Nephron (organoid): ENCODE data around the gene ABCG4.

Experiments used
- H3K27ac Mint-ChIP-seq, 3 experiments: 2 replicates each; pipeline ENCODE4 v1.8.0; 2020; ENCODE audit warnings: mixed read lengths in 3 of 3, mild to moderate bottlenecking in 2 of 3, moderate library complexity in 1 of 3
- H3K27me3 Mint-ChIP-seq: 2 replicates; pipeline ENCODE4 v1.8.0; 2021; ENCODE audit warnings: low read depth, mild to moderate bottlenecking, moderate library complexity, mixed read lengths
- H3K36me3 Mint-ChIP-seq: 2 replicates; pipeline ENCODE4 v1.8.0; 2020; ENCODE audit warnings: low read depth, mixed read lengths
- H3K4me1 Mint-ChIP-seq: 2 replicates; pipeline ENCODE4 v1.8.0; 2020; ENCODE audit warnings: mixed read lengths
- H3K4me3 Mint-ChIP-seq, 3 experiments: 2 replicates each; pipeline ENCODE4 v1.8.0; 2020; ENCODE audit warnings: mild to moderate bottlenecking in 3 of 3, mixed read lengths in 3 of 3, moderate library complexity in 2 of 3
- H3K9me3 Mint-ChIP-seq: 2 replicates; pipeline ENCODE4 v1.8.0; 2020; ENCODE audit warnings: mixed read lengths
- CTCF ChIP-seq, 3 experiments: fragments of 200-600 bp; sonication (generic); IDR thresholded peaks; one replicate each; pipeline ENCODE4 v1.5.0; 2021; ENCODE audit warnings: antibody characterized with exemption in 3 of 3; ENCODE audit not compliant: unreplicated experiment in 3 of 3

Gene ABCG4

GRCh38 chr11:119115484-119116234 is 33.2 kb upstream of the ABCG4 start:
- Mint-ChIP-seq H3K27me3 (no peaks in the 10 kb centered on the region), H3K4me1 (peaks cover 6% of the 10 kb centered on the region), H3K9me3 (no peaks in the 10 kb centered on the region), H3K4me3 (no peak overlapping the region), H3K27ac (no peak overlapping the region), H3K36me3 (peaks cover 21% of the 10 kb centered on the region)
- TF ChIP-seq CTCF (IDR thresholded peaks at IDR 0.05; ENCODE audit: unreplicated experiment in 3 of 3), result no peak

- Mint-ChIP-seq H3K9me3 (no peaks in the 10 kb centered on the region), H3K27me3 (no peaks in the 10 kb centered on the region), H3K4me1 (peaks cover 9% of the 10 kb centered on the region), H3K36me3 (peaks cover 21% of the 10 kb centered on the region), H3K4me3 (no peak overlapping the region), H3K27ac (no peak overlapping the region)
- TF ChIP-seq CTCF (IDR thresholded peaks at IDR 0.05; ENCODE audit: unreplicated experiment in 3 of 3), result no peak
These were observed 32.6 kb upstream of the ABCG4 start for GRCh38 chr11:119116235-119116594.

- peaks cover 17% of the 10 kb centered on the region for H3K36me3 Mint-ChIP-seq
- H3K27ac Mint-ChIP-seq, result no peak overlapping the region
- peaks cover 9% of the 10 kb centered on the region for H3K4me1 Mint-ChIP-seq
- H3K27me3 Mint-ChIP-seq, result no peaks in the 10 kb centered on the region
- no peak for TF ChIP-seq CTCF (IDR thresholded peaks at IDR 0.05; ENCODE audit: unreplicated experiment in 3 of 3)
- no peaks in the 10 kb centered on the region for H3K9me3 Mint-ChIP-seq
- H3K4me3 Mint-ChIP-seq, result no peak overlapping the region
These were observed 32.3 kb upstream of the ABCG4 start for GRCh38 chr11:119116601-119117000.

GRCh38 chr11:119117004-119117706 is 31.7 kb upstream of the ABCG4 start:
- H3K9me3 Mint-ChIP-seq, result no peaks in the 10 kb centered on the region
- peaks cover 13% of the 10 kb centered on the region for H3K4me1 Mint-ChIP-seq
- H3K27me3 Mint-ChIP-seq, result no peaks in the 10 kb centered on the region
- TF ChIP-seq CTCF (IDR thresholded peaks at IDR 0.05; ENCODE audit: unreplicated experiment in 3 of 3), result no peak
- no peak overlapping the region for H3K4me3 Mint-ChIP-seq
- no peak overlapping the region for H3K27ac Mint-ChIP-seq
- H3K36me3 Mint-ChIP-seq, result peaks cover 13% of the 10 kb centered on the region

- no peak for TF ChIP-seq CTCF (IDR thresholded peaks at IDR 0.05; ENCODE audit: unreplicated experiment in 3 of 3)
- Mint-ChIP-seq H3K4me3 (no peak overlapping the region), H3K27me3 (no peaks in the 10 kb centered on the region), H3K9me3 (no peaks in the 10 kb centered on the region), H3K36me3 (peaks cover 16% of the 10 kb centered on the region), H3K4me1 (peaks cover 19% of the 10 kb centered on the region), H3K27ac (no peak overlapping the region)
These were observed 30.6 kb upstream of the ABCG4 start for GRCh38 chr11:119118227-119118626.

- no peak overlapping the region for H3K4me3 Mint-ChIP-seq
- no peak overlapping the region for H3K27ac Mint-ChIP-seq
- no peak for TF ChIP-seq CTCF (IDR thresholded peaks at IDR 0.05; ENCODE audit: unreplicated experiment in 3 of 3)
- peaks cover 18% of the 10 kb centered on the region for H3K36me3 Mint-ChIP-seq
- no peaks in the 10 kb centered on the region for H3K9me3 Mint-ChIP-seq
- no peaks in the 10 kb centered on the region for H3K27me3 Mint-ChIP-seq
- peaks cover 19% of the 10 kb centered on the region for H3K4me1 Mint-ChIP-seq
These were observed 29.9 kb upstream of the ABCG4 start for GRCh38 chr11:119118946-119119345.
